ENCODE data around the gene TIMD4. TPM values are rescaled to one million over a fixed set of nuclear protein-coding genes. Genes with fewer than 3 reads are reported as not detected.

Gene TIMD4
- total and polyA plus RNA-seq, 2 of the 4 experiments (the other 2 are of a cell fraction) = not detected

GRCh38 chr5:156929366-156929948, 33.6 kb downstream of the TIMD4 start:
- no peaks in the 10 kb centered on the region for H3K4me1 ChIP-seq (ENCODE audit: control insufficient read depth, insufficient read depth, low read length)
- ChIA-PET CTCF (no interaction called here), POLR2A (ENCODE audit: unreplicated experiment) (no interaction called here)
- H3K9me1 ChIP-seq (ENCODE audit: insufficient read depth, low read length) = no peaks in the 10 kb centered on the region
- no peaks in the 10 kb centered on the region for H3K79me1 ChIP-seq (ENCODE audit: low read depth in 1 of 2, low read length in 2 of 2)
- in situ Hi-C loops (cut with MboI; ENCODE audit: low sequenced_read_pairs) (no loop called here), dilution Hi-C loops (cut with HindIII; ENCODE audit: low sequenced_read_pairs, unreplicated experiment) (no loop called here), intact Hi-C loops (cut with micrococcal nuclease) (no loop called here)
- H2AK9ac ChIP-seq (replicated peaks; ENCODE audit: low read depth, low read length, poor library complexity) = no peak overlapping the region
- no peak overlapping the region for H3K56ac ChIP-seq (ENCODE audit: extremely low read depth, insufficient read depth, low read length)
- H4K8ac ChIP-seq (ENCODE audit: low read depth in 2 of 2, low read length in 2 of 2) = no peak overlapping the region
- DNase-seq (no peak), ATAC-seq (ENCODE audit: low read depth) (no peak)
- no peak overlapping the region for H3K27ac ChIP-seq (ENCODE audit: insufficient read depth, low read length)
- no peak overlapping the region for H3K4ac ChIP-seq (ENCODE audit: low read depth, low read length)
- no peak overlapping the region for H3K4me2 ChIP-seq (ENCODE audit: low read depth, low read length)
- no peak overlapping the region for H2BK120ac ChIP-seq (ENCODE audit: low read depth, low read length)
- H3K9me3 ChIP-seq (ENCODE audit: control insufficient read depth, insufficient read depth, low read length) = peaks cover 12% of the 10 kb centered on the region; the same call in 1 of the 2 replicates
- no peaks in the 10 kb centered on the region for H3K36me3 ChIP-seq (ENCODE audit: control insufficient read depth, insufficient read depth, low read length)
- H3K23ac ChIP-seq (ENCODE audit: low read depth, low read length) = no peak overlapping the region
- no peak overlapping the region for H3K4me3 ChIP-seq (ENCODE audit: insufficient read depth, low read depth, low read length)
- no peak overlapping the region for H2BK20ac ChIP-seq (ENCODE audit: low read depth, low read length)
- no peak overlapping the region for H2AK5ac ChIP-seq (ENCODE audit: low read depth, low read length)
- H3K14ac ChIP-seq (replicated peaks; ENCODE audit: low read depth, low read length) = no peak overlapping the region
- H2BK15ac ChIP-seq (ENCODE audit: low read depth, low read length) = no peak overlapping the region
- no peak overlapping the region for H4K91ac ChIP-seq (ENCODE audit: insufficient read depth, low read depth, low read length)
- BruUV-seq (replicated peaks) = no TSS peak
- no CpG with 5 or more reads among the region's 3 CpGs for WGBS, 2 experiments (ENCODE audit: extremely low coverage in 2 of 2, insufficient read length in 1 of 2)
- H3K9ac ChIP-seq (ENCODE audit: low read depth, low read length) = no peak overlapping the region
- no peak overlapping the region for H2BK5ac ChIP-seq (ENCODE audit: low read depth, low read length, poor library complexity, severe bottlenecking)
- H3K27me3 ChIP-seq (ENCODE audit: control insufficient read depth, insufficient read depth, low read length) = no peaks in the 10 kb centered on the region
- no peaks in the 10 kb centered on the region for H4K20me1 ChIP-seq (ENCODE audit: insufficient read depth, low read length)
- no peak overlapping the region for H2AFZ ChIP-seq (replicated peaks; ENCODE audit: low read length, poor library complexity)
- H4K5ac ChIP-seq (ENCODE audit: low read depth, low read length) = no peak overlapping the region
- no peak for TF ChIP-seq SMC3 (IDR thresholded peaks at IDR 0.05; ENCODE audit: low read depth, low read length)
- TF ChIP-seq MAZ (IDR thresholded peaks at IDR 0.05; ENCODE audit: borderline replicate concordance, low read depth, low read length) = no peak
- TF ChIP-seq MAFK (IDR thresholded peaks at IDR 0.05; ENCODE audit: low read depth, low read length) = no peak
- no peak for TF ChIP-seq FOS (IDR thresholded peaks at IDR 0.05; ENCODE audit: low read depth, low read length)
- no peak for TF ChIP-seq POLR2A (IDR thresholded peaks at IDR 0.05; ENCODE audit: low read depth, low read length)
- TF ChIP-seq NFE2L2 (IDR thresholded peaks at IDR 0.05; ENCODE audit: low read depth, low read length) = no peak
- no peak for TF ChIP-seq MXI1 (IDR thresholded peaks at IDR 0.05; ENCODE audit: borderline replicate concordance, low read depth, low read length)
- TF ChIP-seq USF2 (IDR thresholded peaks at IDR 0.05; ENCODE audit: low read depth, low read length) = no peak
- no peak for TF ChIP-seq CEBPB (IDR thresholded peaks at IDR 0.05; ENCODE audit: low read depth, low read length)
- TF ChIP-seq CHD1 (IDR thresholded peaks at IDR 0.05; ENCODE audit: low read depth, low read length) = no peak
- no peak for TF ChIP-seq RCOR1 (IDR thresholded peaks at IDR 0.05; ENCODE audit: insufficient replicate concordance, low read length)
- no peak for TF ChIP-seq ELK1 (IDR thresholded peaks at IDR 0.05; ENCODE audit: borderline replicate concordance, low read depth, low read length)
- TF ChIP-seq, protein P1, sequence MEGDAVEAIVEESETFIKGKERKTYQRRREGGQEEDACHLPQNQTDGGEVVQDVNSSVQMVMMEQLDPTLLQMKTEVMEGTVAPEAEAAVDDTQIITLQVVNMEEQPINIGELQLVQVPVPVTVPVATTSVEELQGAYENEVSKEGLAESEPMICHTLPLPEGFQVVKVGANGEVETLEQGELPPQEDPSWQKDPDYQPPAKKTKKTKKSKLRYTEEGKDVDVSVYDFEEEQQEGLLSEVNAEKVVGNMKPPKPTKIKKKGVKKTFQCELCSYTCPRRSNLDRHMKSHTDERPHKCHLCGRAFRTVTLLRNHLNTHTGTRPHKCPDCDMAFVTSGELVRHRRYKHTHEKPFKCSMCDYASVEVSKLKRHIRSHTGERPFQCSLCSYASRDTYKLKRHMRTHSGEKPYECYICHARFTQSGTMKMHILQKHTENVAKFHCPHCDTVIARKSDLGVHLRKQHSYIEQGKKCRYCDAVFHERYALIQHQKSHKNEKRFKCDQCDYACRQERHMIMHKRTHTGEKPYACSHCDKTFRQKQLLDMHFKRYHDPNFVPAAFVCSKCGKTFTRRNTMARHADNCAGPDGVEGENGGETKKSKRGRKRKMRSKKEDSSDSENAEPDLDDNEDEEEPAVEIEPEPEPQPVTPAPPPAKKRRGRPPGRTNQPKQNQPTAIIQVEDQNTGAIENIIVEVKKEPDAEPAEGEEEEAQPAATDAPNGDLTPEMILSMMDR (conservative IDR thresholded peaks at IDR 0.05; ENCODE audit: low read depth, low read length) = no peak
- TF ChIP-seq RAD21 (IDR thresholded peaks at IDR 0.05; ENCODE audit: low read length) = no peak
- no peak for TF ChIP-seq BHLHE40 (IDR thresholded peaks at IDR 0.05; ENCODE audit: low read depth, low read length)
- TF ChIP-seq RFX5 (IDR thresholded peaks at IDR 0.05; ENCODE audit: low read depth, low read length) = no peak
- no peak overlapping the region for H3K18ac ChIP-seq (ENCODE audit: low read depth, low read length)
